ENCODE results near the gene GRIK4.

GRIK4 gene

DNA sequence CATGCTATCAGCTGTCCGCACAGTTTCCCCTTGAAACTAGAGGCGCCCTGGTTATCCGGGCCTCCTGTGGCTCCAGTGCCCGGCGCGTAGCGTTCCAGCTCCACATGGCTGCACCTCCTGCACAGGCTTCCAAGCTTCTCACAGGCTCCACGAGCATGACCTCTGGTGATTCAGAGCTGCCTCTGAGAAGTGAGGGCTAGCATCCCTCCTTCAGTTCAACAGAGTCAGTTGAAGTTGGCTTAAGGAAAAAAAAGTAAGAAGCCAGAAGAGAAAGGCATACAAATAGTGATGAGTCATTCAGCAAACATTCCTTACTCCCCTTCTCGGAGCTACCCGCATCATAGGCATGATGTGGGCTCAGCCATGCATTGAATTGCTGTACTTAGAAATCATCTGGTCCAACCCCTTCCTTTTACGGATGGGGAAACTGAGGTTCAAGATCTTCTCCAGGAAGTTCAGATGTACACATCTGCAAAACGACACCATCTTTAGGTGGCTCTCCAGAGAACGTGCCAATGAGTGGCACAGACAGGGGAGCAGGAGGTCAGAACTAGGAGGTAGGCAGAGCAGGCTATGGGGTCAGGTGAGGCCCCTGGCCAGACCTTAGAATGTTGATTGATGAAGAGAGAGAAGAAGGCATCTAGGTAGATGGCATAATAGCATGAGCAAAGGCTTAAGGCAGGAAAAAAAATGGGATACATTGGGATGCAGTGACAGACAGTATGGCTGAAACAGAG, 296.0 kb downstream of the GRIK4 start:
- DNase-seq (ENCODE audit: low read depth), result no peak
- H3K4me3 ChIP-seq (ENCODE audit: low read depth, low read length), result no peak overlapping the region
- TF ChIP-seq, protein P1, sequence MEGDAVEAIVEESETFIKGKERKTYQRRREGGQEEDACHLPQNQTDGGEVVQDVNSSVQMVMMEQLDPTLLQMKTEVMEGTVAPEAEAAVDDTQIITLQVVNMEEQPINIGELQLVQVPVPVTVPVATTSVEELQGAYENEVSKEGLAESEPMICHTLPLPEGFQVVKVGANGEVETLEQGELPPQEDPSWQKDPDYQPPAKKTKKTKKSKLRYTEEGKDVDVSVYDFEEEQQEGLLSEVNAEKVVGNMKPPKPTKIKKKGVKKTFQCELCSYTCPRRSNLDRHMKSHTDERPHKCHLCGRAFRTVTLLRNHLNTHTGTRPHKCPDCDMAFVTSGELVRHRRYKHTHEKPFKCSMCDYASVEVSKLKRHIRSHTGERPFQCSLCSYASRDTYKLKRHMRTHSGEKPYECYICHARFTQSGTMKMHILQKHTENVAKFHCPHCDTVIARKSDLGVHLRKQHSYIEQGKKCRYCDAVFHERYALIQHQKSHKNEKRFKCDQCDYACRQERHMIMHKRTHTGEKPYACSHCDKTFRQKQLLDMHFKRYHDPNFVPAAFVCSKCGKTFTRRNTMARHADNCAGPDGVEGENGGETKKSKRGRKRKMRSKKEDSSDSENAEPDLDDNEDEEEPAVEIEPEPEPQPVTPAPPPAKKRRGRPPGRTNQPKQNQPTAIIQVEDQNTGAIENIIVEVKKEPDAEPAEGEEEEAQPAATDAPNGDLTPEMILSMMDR (IDR thresholded peaks at IDR 0.05; ENCODE audit: low read depth, low read length, missing control alignments), result no peak

DNA sequence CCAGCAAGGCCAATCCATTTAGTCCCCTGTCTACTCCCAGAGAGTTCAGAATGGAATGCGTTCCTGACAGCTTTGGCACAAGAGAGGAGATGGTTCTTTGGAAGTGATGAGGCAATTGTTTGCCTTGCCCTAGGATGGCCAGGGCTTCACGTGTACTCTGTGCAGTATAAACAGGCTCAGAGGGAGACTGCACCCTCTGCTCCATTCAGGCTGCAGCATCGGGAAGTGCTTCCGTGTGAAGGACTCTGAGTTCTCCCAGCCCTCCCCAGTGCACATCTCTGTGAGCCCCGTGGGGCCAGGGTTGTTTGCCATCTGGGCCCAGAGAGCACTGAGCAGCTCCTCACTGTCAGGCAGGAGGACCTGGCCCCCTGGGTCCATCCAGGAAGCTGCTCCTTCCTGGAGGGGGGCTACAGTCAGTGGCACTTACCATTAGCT, 297.1 kb downstream of the GRIK4 start:
- TF ChIP-seq, protein P1 (IDR thresholded peaks at IDR 0.05; ENCODE audit: low read depth, low read length, missing control alignments), result no peak
- DNase-seq (ENCODE audit: low read depth), result no peak

DNA sequence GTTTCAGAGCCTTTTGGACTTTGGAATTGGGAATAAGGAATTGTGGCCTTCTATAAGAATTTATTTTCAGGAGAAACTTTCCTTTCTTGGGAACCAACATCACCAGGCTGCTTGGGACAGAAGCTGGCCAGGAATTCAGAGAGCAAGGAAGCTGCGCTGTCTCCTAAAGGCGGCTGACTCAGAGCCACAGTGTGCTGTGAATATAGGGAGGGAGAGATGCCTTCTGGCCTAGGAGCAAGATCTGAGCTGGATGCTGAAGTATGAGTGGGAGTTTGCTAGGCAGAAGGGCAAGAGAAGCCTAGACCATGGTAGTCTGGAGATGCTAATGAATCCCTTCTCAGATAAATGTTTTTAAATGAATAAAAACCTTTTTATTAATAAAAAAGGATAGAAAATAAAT, 298.7 kb downstream of the GRIK4 start:
- H3K4me3 ChIP-seq (ENCODE audit: low read depth, low read length), result no peak overlapping the region
- TF ChIP-seq, protein P1 (IDR thresholded peaks at IDR 0.05; ENCODE audit: low read depth, low read length, missing control alignments), result no peak
- DNase-seq (ENCODE audit: low read depth), result no peak

More for the DNA sequence above, 297.1 kb downstream of the GRIK4 start:
- H3K4me3 ChIP-seq (ENCODE audit: low read depth, low read length), result no peak overlapping the region

DNA sequence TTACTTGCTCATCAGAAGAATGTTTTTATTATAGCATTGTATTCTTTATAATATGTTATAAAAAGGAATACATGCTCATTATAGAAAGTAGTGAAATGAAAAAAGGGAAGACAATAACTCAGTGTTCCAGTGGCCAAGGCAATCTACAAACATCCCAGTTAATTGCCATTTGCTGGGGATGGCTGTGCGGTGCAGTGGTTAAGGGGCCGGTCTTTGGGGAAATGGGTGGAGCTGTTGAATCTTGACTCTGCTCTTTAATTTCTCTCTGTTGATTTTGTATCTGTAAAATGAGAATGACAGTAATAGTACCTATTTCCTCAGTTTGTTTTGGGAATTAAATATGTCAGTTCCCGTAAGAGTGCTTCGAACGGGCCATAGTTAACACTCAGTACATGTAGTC, 299.7 kb downstream of the GRIK4 start:
- DNase-seq (ENCODE audit: low read depth), result no peak
- no peak overlapping the region for H3K4me3 ChIP-seq (ENCODE audit: low read depth, low read length)
- TF ChIP-seq, protein P1 (IDR thresholded peaks at IDR 0.05; ENCODE audit: low read depth, low read length, missing control alignments), result no peak

DNA sequence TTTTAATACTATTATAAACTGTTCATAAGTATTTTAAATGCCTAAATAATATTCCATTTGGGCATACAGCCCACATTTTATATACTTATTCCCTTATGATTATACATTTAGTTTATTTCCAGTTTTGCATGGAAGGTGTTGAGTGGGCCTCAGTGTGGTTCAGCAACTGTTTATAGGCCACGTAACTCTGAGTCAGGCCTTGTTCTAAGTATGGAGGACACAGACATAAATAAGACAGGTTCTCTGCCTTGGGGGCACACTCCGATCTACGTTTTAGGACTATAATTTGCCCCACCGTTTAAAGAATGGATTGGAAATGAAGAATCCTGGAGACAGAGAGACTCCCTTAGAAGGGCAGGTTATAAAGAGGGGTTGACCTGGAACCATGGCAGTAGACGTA, 300.2 kb downstream of the GRIK4 start:
- TF ChIP-seq, protein P1 (IDR thresholded peaks at IDR 0.05; ENCODE audit: low read depth, low read length, missing control alignments), result no peak
- no peak for DNase-seq (ENCODE audit: low read depth)
- H3K4me3 ChIP-seq (ENCODE audit: low read depth, low read length), result no peak overlapping the region

DNA sequence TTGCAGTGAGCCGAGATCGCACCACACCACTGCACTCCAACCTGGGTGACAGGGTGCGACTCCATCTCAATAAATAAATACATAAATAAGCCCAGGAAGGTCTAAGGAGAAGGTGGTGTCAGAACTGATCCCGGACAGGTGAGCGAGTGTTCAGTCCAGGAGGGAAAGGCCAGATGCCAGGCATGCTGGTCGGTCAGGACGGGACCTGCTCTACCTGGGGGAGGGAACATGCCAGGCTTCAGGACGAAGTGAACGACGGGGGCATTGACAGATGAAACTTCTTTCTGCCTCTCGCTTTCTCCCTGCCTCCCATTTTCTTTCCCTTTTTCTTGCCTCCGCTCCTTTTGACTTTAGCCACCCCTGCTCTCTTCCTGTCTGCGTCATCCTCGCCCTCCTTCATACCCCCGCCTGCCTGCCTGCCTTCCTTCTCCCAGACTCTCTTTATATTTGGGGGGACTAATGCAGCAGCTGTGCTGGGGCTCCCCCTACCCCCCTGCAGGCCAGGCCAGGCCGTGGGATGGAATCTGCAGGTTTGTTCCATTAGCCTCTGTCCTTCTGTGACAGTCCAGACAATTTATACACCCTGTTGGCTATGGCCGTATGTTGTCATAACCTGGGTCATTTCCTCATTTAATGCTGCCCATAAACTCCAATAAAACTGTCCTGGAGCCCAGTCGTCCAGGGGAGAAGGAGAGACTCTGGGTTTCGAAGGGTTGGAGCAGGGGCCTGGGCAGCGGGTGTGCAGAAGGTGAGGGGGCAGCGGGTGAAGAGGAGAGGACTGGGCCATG, 303.2 kb downstream of the GRIK4 start:
- DNase-seq (ENCODE audit: low read depth), result no peak
- TF ChIP-seq, protein P1 (IDR thresholded peaks at IDR 0.05; ENCODE audit: low read depth, low read length, missing control alignments), result no peak
- no peak overlapping the region for H3K4me3 ChIP-seq (ENCODE audit: low read depth, low read length)
